Erythroblast (primary cell): ENCODE results near the gene SRGAP2C.
"Not testable (repeated sequence)": the region's sequence is repeated elsewhere in the genome, so short reads cannot be mapped to it uniquely, and the experiment has no call there.

ENCODE experiments used
- GATA1 ChIP-seq: IDR thresholded peaks from 2 replicates; pipeline ENCODE4 v1.6.1; 2011; ENCODE audit warnings: low read depth, mild to moderate bottlenecking, control low read depth, low read length, moderate library complexity
- POLR2A ChIP-seq: IDR thresholded peaks from 2 replicates; pipeline ENCODE4 v1.6.1; 2011; ENCODE audit warnings: mild to moderate bottlenecking, low read length

DNA sequence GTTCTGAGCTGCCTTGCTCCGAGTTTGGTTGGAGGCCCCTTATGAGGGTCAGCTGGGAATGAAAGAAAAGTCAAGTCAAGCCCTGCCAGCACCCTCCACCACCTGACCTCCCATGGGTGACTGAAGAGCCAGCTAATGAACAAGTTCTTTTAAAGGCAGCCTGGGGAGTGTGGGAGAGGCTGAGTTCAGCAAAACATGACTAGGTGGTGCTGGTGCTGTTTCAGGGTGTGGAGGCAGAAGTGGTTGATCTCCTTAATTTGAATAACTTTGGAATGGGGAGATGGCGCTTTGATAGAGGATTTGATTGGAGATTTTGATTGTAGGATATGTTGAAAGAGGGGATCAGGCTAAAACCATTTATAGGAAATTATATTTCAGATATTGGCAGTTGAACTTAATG, 22.6 kb downstream of the SRGAP2C start:
- not testable (repeated sequence) for TF ChIP-seq POLR2A, GATA1
